ENCODE measurements around the gene RHBDF2.

RHBDF2 gene

GRCh38 chr17:76499267-76499667 lies 2.0 kb downstream of the RHBDF2 start:
- no peak for DNase-seq

GRCh38 chr17:76498876-76499251 lies 2.4 kb downstream of the RHBDF2 start:
- no peak for DNase-seq

- peak; percentile 53 for DNase-seq
Observed at GRCh38 chr17:76497979-76498875, 3.0 kb downstream of the RHBDF2 start.

GRCh38 chr17:76497699-76497978 lies 3.6 kb downstream of the RHBDF2 start:
- DNase-seq, result no peak

GRCh38 chr17:76496464-76496863 lies 4.8 kb downstream of the RHBDF2 start:
- no peak for DNase-seq

GRCh38 chr17:76495663-76496400 lies 5.4 kb downstream of the RHBDF2 start:
- DNase-seq, result no peak

GRCh38 chr17:76493505-76494167 lies 7.6 kb downstream of the RHBDF2 start:
- no peak for DNase-seq

- DNase-seq, result no peak
Observed at GRCh38 chr17:76492989-76493501, 8.2 kb downstream of the RHBDF2 start.

- no peak for DNase-seq
Observed at GRCh38 chr17:76492123-76492988, 8.9 kb downstream of the RHBDF2 start.

- DNase-seq, result no peak
Observed at GRCh38 chr17:76491271-76492122, 9.7 kb downstream of the RHBDF2 start.

- DNase-seq, result no peak
Observed at GRCh38 chr17:76490112-76490710, 11.0 kb downstream of the RHBDF2 start.

GRCh38 chr17:76487451-76488192 lies 13.6 kb downstream of the RHBDF2 start:
- no peak for DNase-seq

- peak; percentile 64 for DNase-seq
Observed at GRCh38 chr17:76485569-76485968, 15.7 kb downstream of the RHBDF2 start.

- DNase-seq, result no peak
Observed at GRCh38 chr17:76484228-76484725, 16.9 kb downstream of the RHBDF2 start.

- no peak for DNase-seq
Observed at GRCh38 chr17:76481071-76481655, 20.1 kb downstream of the RHBDF2 start.

- DNase-seq, result no peak
Observed at GRCh38 chr17:76480632-76481031, 20.6 kb downstream of the RHBDF2 start.

- no peak for DNase-seq
Observed at GRCh38 chr17:76479515-76480060, 21.6 kb downstream of the RHBDF2 start.

- no peak for DNase-seq
Observed at GRCh38 chr17:76478730-76479514, 22.3 kb downstream of the RHBDF2 start.

GRCh38 chr17:76478097-76478496 lies 23.1 kb downstream of the RHBDF2 start:
- no peak for DNase-seq
